AG04449 (cell line): ENCODE data around the gene VAV2.

Experiments
- CTCF ChIA-PET: fragments of 350-600 bp; formaldehyde crosslinking; extraction: SDS; loops from one replicate; lab custom pipeline; 2021; ENCODE audit warnings: antibody characterized with exemption; lab: Yijun Ruan, JAX
- POLR2A ChIA-PET: fragments of 400-600, 350-600 bp; formaldehyde crosslinking; extraction: SDS; loops from one replicate; lab custom pipeline; 2020; ENCODE audit warnings: antibody characterized with exemption, inconsistent platforms; lab: Yijun Ruan, JAX
- DNase-seq: peaks from one replicate; pipeline ENCODE4 v3.0.0-alpha.2; 2010; ENCODE audit warnings: low read depth, low spot score
- H3K4me3 ChIP-seq: 2 replicates; pipeline ENCODE4 v1.5.1; 2011; ENCODE audit warnings: low read depth, mild to moderate bottlenecking, control low read depth, low read length
- CTCF ChIP-seq: IDR thresholded peaks from one replicate; pipeline ENCODE4 v1.5.1; 2011; ENCODE audit warnings: mild to moderate bottlenecking, moderate library complexity, low read length, control low read depth, inconsistent platforms; ENCODE audit not compliant: insufficient read depth; ENCODE audit errors: missing control alignments

Gene VAV2

GRCh38 chr9:133976887-133977286 is 15.2 kb downstream of the VAV2 start:
- no peak overlapping the region for H3K4me3 ChIP-seq
- TF ChIP-seq CTCF: no peak
- CTCF ChIA-PET: interaction anchor here (1.2 to 1.7 kb wide), 2 partner anchors 17 to 195 kb away, joined by 3 to 9 read pairs; no protein-coding TSS in a partner anchor
- POLR2A ChIA-PET: no interaction called here
- no peak for DNase-seq

GRCh38 chr9:133976191-133976861 is 15.8 kb downstream of the VAV2 start:
- TF ChIP-seq CTCF: no peak
- POLR2A ChIA-PET: no interaction called here
- DNase-seq: no peak
- no peak overlapping the region for H3K4me3 ChIP-seq
- CTCF ChIA-PET: interaction anchor here (0.7 to 1.7 kb wide), 3 partner anchors 12 to 194 kb away, joined by 3 to 9 read pairs (median 3); no protein-coding TSS in a partner anchor

GRCh38 chr9:133975511-133975910 is 16.6 kb downstream of the VAV2 start:
- CTCF ChIA-PET: interaction anchor here (0.7 kb wide), 2 partner anchors 13 to 193 kb away, joined by 3 read pairs; no protein-coding TSS in a partner anchor

GRCh38 chr9:133974631-133975341 is 17.3 kb downstream of the VAV2 start:
- no peak for DNase-seq
- no peak for TF ChIP-seq CTCF
- POLR2A ChIA-PET: no interaction called here
- no peak overlapping the region for H3K4me3 ChIP-seq
- CTCF ChIA-PET: interaction anchor here (0.7 kb wide), 1 partner anchor 192 kb away, joined by 3 read pairs; no protein-coding TSS in a partner anchor

More at GRCh38 chr9:133975511-133975910, 16.6 kb downstream of the VAV2 start:
- TF ChIP-seq CTCF: no peak
- no peak overlapping the region for H3K4me3 ChIP-seq
- no peak for DNase-seq
- POLR2A ChIA-PET: no interaction called here

GRCh38 chr9:133973791-133974630 is 18.1 kb downstream of the VAV2 start:
- no peak for DNase-seq
- ChIA-PET POLR2A (no interaction called here), CTCF (interaction anchor here (1.1 kb wide), 1 partner anchor 181 kb away, joined by 3 read pairs; no protein-coding TSS in a partner anchor)
- no peak overlapping the region for H3K4me3 ChIP-seq
- TF ChIP-seq CTCF: no peak
